Left ventricle myocardium inferior (tissue), 1 donor: ENCODE data around the gene PIGQ. TPM values are rescaled to one million over a fixed set of nuclear protein-coding genes. Genes with fewer than 3 reads are reported as not detected.

Source experiments
- DNase-seq: peaks from one replicate; pipeline ENCODE4 v3.0.0-alpha.2; 2020
- H3K27ac ChIP-seq: fragments of 200-600 bp; replicated peaks from 2 replicates; pipeline ENCODE4 v1.8.0; 2021
- H3K27me3 ChIP-seq: fragments of 200-600 bp; 2 replicates; pipeline ENCODE4 v1.8.0; 2021; ENCODE audit warnings: low read depth
- H3K36me3 ChIP-seq: fragments of 200-600 bp; 2 replicates; pipeline ENCODE4 v1.8.0; 2021
- H3K4me1 ChIP-seq: fragments of 200-600 bp; 2 replicates; pipeline ENCODE4 v1.8.0; 2021
- H3K4me3 ChIP-seq: fragments of 200-600 bp; 2 replicates; pipeline ENCODE4 v1.8.0; 2021; ENCODE audit warnings: mild to moderate bottlenecking, moderate library complexity
- H3K9me3 ChIP-seq: fragments of 200-600 bp; replicated peaks from 2 replicates; pipeline ENCODE4 v1.8.0; 2021
- CTCF ChIP-seq: fragments of 200-600 bp; IDR thresholded peaks from 2 replicates; pipeline ENCODE4 v1.8.0; 2021; ENCODE audit warnings: antibody characterized with exemption, mild to moderate bottlenecking, borderline replicate concordance
- intact Hi-C: fragments of 100-400 bp; cut with micrococcal nuclease; formaldehyde crosslinking; loops from one replicate; pipeline ENCODE4 v1.11.0; 2022
- total RNA-seq: library from RNA; stranded (reverse); fragmentation: NEBNext Ultra II Directional; extraction: Animal tissue kit (Norgen Biotek cat#: 25700); gene quantifications from one replicate; pipeline ENCODE4 v1.2.1, GENCODE V29; 2021
- donor health status: DM: no; HTN: yes; CAD: no; lungs with severe emphysema.

Gene PIGQ
- total RNA-seq, 1 donor from 2014 or later: 21.4 TPM

DNA sequence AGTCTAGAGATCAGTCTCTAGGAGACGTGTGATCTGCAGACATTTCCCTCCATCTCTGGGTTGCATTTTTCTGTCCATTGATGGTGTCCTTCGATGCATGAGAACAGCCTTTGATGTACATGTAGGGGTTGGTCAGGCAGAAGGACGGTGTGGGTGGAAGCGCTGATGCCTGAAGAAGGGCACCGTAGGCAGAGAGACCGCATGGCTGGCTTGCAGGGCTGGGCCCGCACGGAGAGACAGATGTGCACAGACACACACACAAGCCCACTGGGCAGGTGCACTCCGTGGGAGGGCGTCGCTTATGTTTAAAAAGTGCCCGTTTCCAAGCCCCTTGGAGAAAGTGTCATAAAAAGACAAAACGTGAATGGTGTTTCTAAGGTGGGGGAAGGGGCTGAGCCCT is 45.4 kb downstream of the PIGQ start:
- TF ChIP-seq CTCF: no peak
- intact Hi-C loops: no loop called here
- Histone ChIP-seq H3K27me3 (no peaks in the 10 kb centered on the region), H3K4me1 (peaks cover 3% of the 10 kb centered on the region), H3K36me3 (peaks cover 13% of the 10 kb centered on the region), H3K27ac (no peak overlapping the region), H3K9me3 (no peaks in the 10 kb centered on the region), H3K4me3 (no peak overlapping the region)
- no peak for DNase-seq

- intact Hi-C loops: no loop called here
- Histone ChIP-seq H3K27me3 (no peaks in the 10 kb centered on the region), H3K9me3 (no peaks in the 10 kb centered on the region), H3K4me3 (no peak overlapping the region), H3K4me1 (no peaks in the 10 kb centered on the region), H3K27ac (no peak overlapping the region), H3K36me3 (peaks cover 13% of the 10 kb centered on the region)
- DNase-seq: no peak
- TF ChIP-seq CTCF: no peak
Measured at GRCh38 chr16:616733-617586, 47.2 kb downstream of the PIGQ start.

DNA sequence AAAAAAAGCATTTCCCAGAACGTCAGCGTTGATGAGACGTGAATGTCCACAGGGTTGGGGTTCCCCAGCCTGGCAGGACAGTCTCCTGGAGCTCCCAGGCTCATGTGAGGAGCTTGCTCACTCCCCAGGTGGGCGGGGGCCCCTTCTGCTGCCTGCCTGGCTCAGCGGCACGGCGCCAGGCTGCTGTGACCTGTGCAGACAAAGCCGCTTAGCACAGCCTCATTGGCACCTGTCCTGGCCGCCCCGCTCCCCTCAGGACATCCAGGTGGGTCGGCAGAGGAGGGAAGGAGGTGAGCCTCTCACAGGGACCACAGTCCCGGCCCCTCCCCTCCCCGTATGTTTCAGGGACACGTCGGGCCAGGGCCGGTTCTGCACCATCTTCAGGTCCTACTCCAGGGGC is 48.1 kb downstream of the PIGQ start:
- DNase-seq: no peak
- no peak for TF ChIP-seq CTCF
- intact Hi-C loops: no loop called here
- peaks cover 13% of the 10 kb centered on the region for H3K36me3 ChIP-seq
- H3K9me3 ChIP-seq: no peaks in the 10 kb centered on the region
- no peak overlapping the region for H3K4me3 ChIP-seq
- H3K4me1 ChIP-seq: no peaks in the 10 kb centered on the region
- no peaks in the 10 kb centered on the region for H3K27me3 ChIP-seq
- H3K27ac ChIP-seq: no peak overlapping the region

GRCh38 chr16:619476-620100 is 49.8 kb downstream of the PIGQ start:
- Histone ChIP-seq H3K36me3 (peaks cover 13% of the 10 kb centered on the region), H3K27ac (no peak overlapping the region), H3K4me1 (no peaks in the 10 kb centered on the region), H3K27me3 (no peaks in the 10 kb centered on the region), H3K4me3 (no peak overlapping the region), H3K9me3 (no peaks in the 10 kb centered on the region)
- intact Hi-C loops: no loop called here
- DNase-seq: no peak
- no peak for TF ChIP-seq CTCF

DNA sequence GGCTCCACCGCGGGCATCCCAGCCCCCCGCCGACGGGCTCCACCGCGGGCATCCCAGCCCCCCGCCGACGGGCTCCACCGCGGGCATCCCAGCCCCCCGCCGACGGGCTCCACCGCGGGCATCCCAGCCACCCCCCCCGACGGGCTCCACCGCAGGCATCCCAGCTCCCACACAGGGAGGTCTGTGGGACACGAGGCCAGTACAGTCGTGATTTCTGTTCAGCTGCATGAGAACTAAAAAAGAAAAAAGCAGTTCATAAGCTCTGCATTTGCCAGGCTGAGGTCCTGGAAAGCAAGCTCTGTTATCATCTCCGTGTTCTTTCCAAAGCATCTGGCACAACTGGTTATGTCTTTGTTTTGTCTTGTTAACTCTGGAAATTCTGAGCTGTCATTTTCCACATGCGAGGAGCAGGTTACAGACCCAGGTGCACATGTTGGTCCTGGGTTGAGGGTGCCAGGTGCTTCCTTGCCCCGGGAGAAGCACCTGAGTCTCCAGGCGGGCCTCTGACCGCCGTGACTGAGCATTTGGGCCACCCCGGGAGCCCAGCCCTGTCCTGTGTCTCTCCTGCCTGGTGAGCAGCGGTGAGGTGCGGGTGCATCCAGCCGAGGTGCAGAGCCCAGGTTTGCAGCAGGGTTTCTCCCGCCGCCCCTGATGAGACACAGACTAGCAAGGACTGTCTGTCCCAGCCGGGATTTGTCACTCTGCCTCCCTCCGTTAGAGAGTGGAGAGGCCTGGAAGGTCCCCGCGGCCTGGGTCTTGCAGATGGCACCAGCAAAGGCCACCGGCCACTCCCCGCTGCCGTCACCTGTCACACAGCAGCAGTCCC is 51.1 kb downstream of the PIGQ start:
- TF ChIP-seq CTCF: no peak
- peaks cover 18% of the 10 kb centered on the region for H3K36me3 ChIP-seq
- intact Hi-C loops: no loop called here
- H3K27ac ChIP-seq: no peak overlapping the region
- no peaks in the 10 kb centered on the region for H3K9me3 ChIP-seq
- H3K4me3 ChIP-seq: no peak overlapping the region
- no peaks in the 10 kb centered on the region for H3K4me1 ChIP-seq
- DNase-seq: no peak
- no peaks in the 10 kb centered on the region for H3K27me3 ChIP-seq
